HT-29 (cell line): ENCODE measurements around the gene CATSPERZ. TPM values are rescaled to one million over a fixed set of nuclear protein-coding genes. Genes with fewer than 3 reads are reported as not detected.
"Not testable (repeated sequence)": the region's sequence is repeated elsewhere in the genome, so short reads cannot be mapped to it uniquely, and the experiment has no call there.

ENCODE experiments used
- DNase-seq: peaks from one replicate; pipeline ENCODE4 v3.0.0-alpha.2; 2015; ENCODE audit warnings: low spot score
- total RNA-seq: library from RNA; depleted of rRNA; stranded (reverse); fragments of >200 nt; shearing (Covaris generic); gene quantifications from 2 replicates; pipeline ENCODE4 v1.2.3, GENCODE V29; 2014

Gene CATSPERZ
- total RNA-seq, 1 experiment from 2014 or later: 1.4 TPM

DNA sequence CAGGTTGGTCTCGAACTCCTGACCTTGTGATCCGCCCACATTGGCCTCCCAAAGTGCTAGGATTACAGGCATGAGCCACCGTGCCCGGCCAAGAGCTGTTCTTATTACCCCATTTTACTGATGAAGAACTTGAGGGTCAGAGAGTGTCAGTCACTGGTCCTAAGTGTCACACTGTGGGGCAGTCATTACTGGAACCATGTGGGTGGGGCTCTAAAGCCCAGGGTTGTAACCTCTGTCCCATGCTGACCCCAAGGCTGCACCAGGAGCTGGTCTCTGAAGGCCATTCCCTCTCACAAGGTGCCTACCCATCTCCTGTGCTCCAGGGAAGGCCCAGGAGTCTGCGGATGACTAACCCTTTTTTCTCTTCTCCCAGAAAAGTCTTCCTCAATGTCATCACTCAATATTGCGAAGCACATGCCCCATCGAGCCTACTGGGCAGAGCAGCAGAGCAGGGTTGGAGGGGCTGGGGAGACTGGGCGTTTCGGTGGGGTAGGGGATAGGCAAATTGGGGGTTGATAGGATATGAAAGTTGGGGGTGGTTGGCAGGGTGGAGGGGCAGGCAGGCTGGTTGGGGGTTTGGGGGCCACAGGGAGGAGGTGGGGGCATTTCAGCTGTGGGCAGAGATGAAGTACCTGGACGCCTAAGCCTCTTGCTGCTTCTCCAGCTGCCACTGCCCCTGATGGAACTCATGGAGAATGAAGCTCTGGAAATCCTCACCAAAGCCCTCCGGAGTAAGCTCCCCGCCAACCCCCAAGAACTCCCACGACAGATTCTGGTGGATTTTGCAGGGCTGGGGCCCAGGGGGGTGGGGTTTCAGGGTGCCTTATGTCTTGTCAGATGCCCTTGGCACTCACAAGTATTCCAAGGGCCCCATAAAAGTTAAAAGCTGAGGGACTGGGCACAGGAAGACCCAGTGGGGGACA lies 3.2 kb downstream of the CATSPERZ start:
- no peak for DNase-seq

DNA sequence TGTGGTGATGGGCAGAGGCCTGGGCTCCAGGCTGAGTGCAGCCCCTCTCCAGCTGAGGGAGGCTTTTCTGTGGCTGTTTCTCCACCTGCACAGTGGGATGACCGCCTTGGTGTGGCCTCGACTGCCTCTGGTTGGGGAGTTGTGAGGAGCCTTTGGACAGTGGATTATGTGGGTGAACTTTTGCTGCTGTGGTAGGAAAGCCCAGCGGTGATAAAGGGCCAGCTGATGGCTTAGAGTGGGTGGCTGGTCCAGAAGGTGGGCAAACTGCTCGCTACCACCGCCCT lies 3.8 kb downstream of the CATSPERZ start:
- DNase-seq: no peak

DNA sequence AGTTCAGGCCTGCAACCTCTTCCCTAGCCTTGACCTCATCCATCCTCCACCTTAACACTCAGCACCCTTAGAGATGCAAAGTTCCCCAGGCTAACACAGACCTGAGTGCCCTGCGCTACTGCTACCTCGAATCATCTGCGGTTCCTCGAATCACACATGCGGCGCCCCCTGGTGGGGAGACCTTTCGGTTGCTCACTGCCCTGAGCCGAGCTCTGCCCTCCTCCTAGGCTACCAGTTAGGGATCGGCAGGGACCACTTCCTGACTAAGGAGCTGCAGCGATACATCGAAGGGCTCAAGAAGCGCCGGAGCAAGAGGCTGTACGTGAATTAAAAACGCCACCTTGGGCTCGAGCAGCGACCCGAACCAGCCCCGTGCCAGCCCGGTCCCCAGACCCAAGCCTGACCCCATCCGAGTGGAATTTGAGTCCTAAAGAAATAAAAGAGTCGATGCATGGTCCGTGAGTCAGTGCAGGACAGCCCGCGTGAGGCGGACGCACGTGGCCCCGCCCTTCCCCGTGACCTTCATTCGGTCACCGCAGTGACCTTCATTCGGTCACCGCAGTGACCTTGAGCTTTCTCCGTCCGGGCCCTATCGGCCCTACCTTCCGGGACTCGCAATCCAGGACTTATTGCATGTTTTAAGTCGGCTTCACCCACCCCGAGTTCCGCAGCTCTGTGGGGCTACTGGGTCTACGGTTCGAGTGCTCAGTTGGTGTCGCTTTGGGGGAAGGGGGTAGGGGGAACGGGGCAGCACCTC lies 4.3 kb downstream of the CATSPERZ start:
- peak; percentile 98 for DNase-seq

DNA sequence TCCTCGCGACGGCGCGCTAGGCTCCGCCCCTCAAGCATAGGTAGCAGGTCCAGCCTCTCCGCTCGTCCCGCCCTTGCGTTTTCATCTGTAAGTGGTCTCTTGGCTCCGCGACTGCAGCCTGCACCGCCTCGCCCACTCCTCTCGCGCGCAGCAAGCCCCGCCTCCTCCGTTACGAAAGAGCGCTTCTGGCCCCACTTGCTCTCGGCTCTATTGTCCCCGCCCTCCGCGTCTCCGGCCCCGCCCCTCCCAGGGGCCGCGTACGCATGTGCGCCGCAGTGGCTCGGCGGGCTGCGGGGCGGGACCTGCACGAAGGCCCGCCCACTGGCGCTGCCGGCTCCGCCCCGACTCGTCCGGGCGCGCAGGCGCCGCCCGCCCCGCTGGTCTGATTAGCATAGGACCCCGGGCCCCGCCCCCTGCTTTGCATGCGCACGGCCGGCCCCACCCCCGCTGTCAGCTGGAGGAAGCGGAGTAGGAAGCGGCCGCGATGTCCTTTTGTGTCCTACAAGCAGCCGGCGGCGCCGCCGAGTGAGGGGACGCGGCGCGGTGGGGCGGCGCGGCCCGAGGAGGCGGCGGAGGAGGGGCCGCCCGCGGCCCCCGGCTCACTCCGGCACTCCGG lies 5.0 kb downstream of the CATSPERZ start, which contains the start of gene ESRRA:
Gene ESRRA, plus strand, starts transcription at position 450 of the 616 bp plus-strand sequence. CDS start 1,656 bp downstream, outside the sequence.
- peak; percentile 99 for DNase-seq

DNA sequence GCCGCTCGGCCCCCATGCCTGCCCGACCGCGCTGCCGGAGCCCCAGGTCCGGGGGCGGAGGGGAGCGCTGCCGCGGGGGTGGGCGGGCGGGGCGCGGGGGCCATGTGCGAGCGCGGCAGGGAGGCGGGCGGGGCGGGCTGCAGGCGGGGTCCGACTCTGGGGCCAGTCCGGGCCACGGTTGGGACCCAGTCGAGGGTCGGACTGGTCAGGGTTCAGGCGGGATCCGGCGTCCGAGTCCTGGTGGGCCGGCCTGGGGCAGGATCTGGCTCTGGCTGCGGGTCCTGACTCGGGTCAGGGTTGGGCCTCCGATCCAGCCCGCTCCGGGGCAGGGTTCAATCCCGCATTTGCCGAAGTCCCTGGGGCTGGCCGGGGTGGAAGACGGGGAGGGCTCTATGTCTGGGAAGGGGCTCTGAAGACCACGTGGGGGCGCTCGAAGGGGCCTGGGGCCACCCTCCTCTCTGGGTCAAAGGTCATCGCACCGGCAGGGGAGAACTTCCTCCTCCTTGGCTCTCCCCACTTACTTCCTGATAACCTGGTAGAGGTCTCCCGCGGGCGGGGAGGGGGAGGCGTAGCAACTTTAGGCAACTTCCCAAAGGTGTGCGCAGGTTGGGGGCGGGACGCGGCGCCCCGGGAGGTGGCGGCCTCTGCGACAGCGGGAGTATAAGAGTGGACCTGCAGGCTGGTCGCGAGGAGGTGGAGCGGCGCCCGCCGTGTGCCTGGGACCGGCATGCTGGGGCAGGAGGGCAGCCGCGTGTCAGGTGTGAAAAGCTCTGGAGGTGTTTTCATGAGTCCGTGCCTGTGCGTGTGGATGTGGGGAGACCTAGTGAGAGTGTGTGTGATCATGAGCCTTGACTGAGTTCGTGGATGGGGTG lies 5.8 kb downstream of the CATSPERZ start:
- DNase-seq: peak; percentile 90

DNA sequence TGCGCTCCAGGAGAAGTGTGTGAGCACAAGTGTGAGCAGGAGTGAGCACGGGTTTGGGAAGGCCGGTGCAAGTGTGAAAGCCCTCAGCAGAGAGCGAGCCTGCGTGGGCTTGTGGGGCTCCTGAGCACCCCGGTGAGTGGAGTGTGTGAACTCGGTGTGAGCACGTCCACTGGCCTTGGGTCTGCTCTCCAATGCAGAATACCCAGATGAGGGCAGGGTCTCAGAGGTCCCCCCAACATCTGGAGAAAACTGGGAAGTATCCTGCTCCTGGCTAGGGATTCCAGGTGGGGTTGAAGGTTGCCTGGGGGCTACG lies 6.4 kb downstream of the CATSPERZ start:
- DNase-seq: no peak

DNA sequence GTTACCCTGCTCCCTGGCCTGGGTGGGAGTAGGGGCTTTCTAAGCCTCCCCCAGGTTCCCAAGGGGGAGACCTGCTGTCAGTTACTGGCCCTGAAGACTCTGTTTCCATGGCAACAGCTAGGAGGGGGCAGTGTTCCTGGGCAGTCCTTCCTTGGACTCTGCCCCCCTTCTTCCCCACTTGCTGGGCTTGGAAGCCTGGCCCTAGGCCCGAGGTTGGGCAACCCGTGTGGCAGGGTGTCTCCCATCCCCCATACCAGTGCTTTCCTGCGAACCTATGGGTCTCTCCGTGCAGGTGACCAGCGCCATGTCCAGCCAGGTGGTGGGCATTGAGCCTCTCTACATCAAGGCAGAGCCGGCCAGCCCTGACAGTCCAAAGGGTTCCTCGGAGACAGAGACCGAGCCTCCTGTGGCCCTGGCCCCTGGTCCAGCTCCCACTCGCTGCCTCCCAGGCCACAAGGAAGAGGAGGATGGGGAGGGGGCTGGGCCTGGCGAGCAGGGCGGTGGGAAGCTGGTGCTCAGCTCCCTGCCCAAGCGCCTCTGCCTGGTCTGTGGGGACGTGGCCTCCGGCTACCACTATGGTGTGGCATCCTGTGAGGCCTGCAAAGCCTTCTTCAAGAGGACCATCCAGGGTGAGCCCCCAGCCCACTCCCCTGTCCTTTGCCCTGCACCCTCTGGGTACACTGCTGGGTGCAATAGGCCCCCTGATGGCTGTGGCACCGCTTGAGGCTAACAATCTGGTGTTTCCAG lies 6.9 kb downstream of the CATSPERZ start:
- DNase-seq: peak; percentile 51

DNA sequence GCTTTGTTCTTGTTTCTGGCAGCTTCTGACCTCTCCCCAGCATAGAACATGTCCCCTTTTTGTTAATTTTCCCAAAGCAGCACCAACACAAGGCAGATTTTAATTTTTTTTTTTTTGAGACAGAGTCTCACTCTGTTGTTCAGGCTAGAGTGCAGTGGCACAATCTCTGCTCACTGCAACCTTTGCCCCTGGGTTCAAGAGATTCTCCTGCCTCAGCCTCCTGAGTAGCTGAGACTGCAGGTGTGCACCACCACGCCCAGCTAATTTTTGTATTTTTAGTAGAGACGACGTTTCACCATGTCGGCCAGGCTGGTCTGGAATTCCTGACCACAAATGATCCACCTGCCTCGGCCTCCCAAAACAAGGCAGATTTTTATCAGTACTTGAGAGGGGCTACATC lies 7.6 kb downstream of the CATSPERZ start:
- not testable (repeated sequence) for DNase-seq

DNA sequence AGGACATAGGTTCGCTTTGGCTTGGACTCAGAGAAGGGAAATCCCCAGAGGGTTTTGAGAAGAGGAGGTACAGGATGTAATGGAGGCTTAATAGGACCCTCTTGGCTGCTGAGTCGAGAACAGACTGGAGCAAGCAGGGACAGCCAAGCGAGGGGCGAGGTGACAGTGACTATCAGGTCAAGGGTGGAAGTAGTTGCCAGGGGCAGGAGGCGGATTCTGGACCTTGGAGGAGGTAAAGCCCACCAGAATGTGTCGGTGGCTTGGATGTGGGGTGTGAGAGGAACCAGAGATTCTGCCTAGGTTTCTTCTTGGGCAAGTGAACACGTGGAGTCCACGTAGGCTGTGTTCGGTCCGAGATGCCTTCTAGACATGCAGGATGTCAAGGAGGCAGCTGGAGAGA lies 12.8 kb downstream of the CATSPERZ start:
- DNase-seq: no peak

DNA sequence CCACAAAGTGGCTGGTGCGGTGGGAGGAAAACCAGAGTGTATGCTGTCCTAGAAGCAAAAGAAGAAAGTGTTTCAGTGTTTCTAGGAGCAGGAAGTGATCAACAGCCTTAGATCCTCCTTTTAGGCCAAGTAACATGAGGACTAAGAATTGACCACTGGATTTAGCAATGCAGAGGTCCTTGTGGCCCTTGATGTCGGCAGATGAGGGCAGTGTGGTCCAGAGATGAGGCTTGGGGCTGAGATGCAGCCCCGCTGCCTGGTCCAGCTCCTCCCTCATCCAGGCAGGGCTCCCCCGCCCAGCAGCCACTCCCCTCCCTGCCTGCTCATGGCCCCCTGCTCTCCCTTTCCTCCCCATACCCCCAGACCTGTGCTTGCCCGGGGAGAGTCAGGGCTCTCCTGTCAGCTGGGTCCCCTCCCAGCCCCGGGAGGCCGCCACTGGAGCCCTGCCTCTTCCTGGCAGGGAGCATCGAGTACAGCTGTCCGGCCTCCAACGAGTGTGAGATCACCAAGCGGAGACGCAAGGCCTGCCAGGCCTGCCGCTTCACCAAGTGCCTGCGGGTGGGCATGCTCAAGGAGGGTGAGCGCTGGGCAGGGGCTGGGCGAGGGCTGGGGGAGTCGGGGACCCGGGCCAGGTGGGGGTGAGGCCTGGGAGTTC lies 13.5 kb downstream of the CATSPERZ start:
- DNase-seq: no peak

DNA sequence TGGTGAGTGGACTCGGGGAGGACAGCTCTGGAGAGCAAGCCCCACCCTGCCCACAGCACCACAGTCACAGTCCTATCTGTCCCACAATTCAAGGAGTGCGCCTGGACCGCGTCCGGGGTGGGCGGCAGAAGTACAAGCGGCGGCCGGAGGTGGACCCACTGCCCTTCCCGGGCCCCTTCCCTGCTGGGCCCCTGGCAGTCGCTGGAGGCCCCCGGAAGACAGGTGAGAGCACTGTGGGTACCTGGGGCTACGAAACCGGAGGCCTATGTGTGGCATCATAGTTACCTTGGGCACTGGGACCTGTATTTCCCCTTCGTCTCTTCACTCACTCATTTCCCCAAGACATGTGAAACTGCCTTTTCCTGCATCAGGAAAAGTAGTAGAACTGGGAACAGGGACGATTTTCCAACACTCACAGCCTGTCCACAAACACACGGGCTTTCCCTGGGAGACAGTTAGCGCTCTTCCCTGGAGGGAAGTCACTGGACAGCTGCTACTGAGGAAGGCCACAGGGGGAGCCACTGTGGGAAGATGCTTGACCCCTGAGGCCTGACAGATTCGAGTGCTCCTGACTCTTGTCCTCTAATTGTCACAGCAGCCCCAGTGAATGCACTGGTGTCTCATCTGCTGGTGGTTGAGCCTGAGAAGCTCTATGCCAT lies 14.1 kb downstream of the CATSPERZ start:
- no peak for DNase-seq

DNA sequence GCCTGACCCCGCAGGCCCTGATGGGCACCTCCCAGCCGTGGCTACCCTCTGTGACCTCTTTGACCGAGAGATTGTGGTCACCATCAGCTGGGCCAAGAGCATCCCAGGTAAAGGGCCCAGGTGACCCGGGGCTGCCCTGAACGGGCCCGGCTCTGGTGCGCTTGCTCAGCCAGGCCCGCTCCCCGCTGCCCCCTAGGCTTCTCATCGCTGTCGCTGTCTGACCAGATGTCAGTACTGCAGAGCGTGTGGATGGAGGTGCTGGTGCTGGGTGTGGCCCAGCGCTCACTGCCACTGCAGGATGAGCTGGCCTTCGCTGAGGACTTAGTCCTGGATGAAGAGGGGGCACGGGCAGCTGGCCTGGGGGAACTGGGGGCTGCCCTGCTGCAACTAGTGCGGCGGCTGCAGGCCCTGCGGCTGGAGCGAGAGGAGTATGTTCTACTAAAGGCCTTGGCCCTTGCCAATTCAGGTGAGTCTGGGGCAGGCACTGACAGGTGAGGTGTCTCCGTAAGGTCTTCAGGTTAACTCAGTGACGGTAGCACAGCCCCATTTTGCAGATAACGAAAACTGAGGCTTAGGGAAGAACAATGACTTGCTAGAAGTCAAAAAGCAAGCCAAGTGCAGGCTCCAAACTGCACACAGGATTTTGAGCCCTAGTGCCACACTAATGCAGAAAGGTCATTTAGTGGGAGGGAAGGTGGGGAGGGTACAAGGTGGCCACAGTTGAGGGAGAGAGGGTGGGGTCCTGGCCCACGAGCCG lies 14.8 kb downstream of the CATSPERZ start:
- DNase-seq: no peak

DNA sequence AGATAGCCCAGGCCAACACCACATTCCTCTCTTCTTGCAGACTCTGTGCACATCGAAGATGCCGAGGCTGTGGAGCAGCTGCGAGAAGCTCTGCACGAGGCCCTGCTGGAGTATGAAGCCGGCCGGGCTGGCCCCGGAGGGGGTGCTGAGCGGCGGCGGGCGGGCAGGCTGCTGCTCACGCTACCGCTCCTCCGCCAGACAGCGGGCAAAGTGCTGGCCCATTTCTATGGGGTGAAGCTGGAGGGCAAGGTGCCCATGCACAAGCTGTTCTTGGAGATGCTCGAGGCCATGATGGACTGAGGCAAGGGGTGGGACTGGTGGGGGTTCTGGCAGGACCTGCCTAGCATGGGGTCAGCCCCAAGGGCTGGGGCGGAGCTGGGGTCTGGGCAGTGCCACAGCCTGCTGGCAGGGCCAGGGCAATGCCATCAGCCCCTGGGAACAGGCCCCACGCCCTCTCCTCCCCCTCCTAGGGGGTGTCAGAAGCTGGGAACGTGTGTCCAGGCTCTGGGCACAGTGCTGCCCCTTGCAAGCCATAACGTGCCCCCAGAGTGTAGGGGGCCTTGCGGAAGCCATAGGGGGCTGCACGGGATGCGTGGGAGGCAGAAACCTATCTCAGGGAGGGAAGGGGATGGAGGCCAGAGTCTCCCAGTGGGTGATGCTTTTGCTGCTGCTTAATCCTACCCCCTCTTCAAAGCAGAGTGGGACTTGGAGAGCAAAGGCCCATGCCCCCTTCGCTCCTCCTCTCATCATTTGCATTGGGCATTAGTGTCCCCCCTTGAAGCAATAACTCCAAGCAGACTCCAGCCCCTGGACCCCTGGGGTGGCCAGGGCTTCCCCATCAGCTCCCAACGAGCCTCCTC lies 15.7 kb downstream of the CATSPERZ start:
- not testable (repeated sequence) for DNase-seq

DNA sequence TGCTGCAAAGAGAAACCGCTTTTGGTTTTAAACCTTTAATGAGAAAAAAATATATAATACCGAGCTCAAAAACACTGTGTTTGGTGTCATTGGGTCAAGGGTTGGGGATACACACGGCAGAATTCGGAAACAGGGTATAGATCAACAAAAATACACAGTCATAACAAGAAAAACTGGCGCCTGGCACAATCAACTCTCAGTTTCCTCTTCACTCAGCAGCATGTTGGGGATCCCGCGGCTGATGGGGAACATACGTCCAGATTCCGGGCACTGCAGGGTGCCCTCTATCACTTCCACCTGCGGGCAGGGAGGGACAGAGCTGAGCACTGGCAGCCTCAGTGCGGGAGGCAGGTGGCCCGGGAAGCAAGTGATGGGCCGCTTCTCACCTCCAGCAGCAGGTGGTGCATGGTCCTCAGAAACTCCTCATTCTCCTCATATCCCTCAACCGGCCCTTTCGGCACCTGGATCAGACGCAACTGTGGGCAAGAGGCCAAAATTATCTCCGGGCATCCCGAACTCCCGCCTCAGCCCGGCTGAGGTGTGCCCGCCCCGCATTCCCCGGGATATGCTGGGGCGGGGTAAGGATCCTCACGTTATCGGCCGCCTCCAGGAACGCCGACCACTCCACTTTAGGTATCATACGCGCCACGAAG lies 16.6 kb downstream of the CATSPERZ start:
- DNase-seq: peak; percentile 91

DNA sequence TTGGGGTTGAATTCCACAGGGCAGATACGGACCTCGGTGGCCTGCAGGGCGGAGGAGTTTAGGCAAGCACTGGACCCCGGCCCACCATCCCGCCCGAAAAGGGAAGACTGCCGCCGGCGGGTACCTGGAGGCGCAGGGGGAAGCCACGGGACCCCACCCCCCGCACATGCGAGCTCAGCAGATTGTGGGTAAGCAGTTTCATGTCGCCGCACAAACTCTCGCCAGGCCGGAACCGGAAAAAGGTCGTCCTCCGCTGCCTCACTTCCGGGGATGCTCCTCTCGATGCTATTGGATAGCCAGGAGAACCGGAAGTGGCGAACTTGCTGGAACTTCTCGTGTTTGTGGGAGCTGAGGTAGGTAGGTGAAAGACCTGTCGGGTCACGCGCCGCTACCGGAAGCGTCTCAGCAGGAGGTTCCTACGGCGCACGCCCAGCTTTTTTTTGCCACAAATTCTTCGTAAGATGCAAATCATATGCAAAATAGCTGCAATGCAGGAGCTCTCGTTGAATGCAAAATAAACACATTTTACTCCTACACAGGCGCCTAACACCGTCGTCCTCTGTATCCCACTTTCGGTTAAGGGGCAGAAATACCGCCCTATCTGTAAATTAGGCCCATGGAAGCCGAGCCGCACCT lies 17.3 kb downstream of the CATSPERZ start, which contains the start of gene TRMT112:
Gene TRMT112, minus strand, starts transcription at position 235 of the 636 bp plus-strand sequence. Its CDS starts 33 bp downstream, at position 202.
- DNase-seq: peak; percentile 100

DNA sequence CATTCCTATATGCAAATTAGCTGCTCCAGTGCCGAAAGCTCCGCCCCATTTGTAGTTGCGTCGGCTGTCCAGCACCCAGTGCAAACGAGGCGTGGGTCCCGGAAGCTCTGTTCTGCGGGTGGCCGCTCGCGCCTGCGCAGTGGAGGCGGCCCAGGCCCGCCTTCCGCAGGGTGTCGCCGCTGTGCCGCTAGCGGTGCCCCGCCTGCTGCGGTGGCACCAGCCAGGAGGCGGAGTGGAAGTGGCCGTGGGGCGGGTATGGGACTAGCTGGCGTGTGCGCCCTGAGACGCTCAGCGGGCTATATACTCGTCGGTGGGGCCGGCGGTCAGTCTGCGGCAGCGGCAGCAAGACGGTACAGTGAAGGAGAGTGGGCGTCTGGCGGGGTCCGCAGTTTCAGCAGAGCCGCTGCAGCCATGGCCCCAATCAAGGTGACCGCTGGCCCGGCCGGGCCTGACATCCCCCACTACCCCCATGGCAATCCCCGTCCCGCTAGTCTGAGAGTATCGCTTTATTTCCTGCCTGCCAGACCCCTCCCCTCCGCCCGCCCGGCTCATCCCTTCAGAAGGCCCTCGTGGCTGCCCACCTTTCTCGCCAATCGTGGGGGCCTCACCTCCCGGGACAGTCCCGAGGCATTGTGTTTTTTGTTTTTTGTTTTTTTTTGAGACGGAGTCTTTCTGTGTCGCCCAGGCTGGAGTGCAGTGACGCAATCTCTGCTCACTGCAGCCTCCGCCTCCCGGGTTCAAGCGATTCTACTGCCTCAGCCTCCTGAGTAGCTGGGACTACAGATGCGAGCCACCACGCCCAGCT lies 18.0 kb downstream of the CATSPERZ start, which contains the start of gene PRDX5:
Gene PRDX5, plus strand, starts transcription at position 161 of the 805 bp plus-strand sequence. Its CDS starts 95 bp downstream, at position 256.
- DNase-seq: peak; percentile 99
